SK-N-SH (cell line): ENCODE measurements around the gene LDB1. TPM values are rescaled to one million over a fixed set of nuclear protein-coding genes. Genes with fewer than 3 reads are reported as not detected.
A peak's percentile ranks its signal among the peaks of the same experiment; 100 is the strongest.

Source experiments
- CTCF ChIA-PET: fragments of 300-600, 350-600 bp; formaldehyde crosslinking; extraction: SDS; loops from one replicate; lab custom pipeline; 2021; lab: Yijun Ruan, JAX
- POLR2A ChIA-PET: fragments of 350-600 bp; sonication (Branson Sonifier 250); formaldehyde crosslinking; extraction: SDS; loops from one replicate; lab custom pipeline; 2020; ENCODE audit warnings: antibody characterized with exemption, inconsistent platforms; lab: Yijun Ruan, JAX
- DNase-seq: peaks from one replicate; pipeline ENCODE4 v3.0.0; 2012
- H2AFZ ChIP-seq: fragments of 200-600 bp; sonication (generic); 2 replicates; pipeline ENCODE4 v1.8.1; 2016; ENCODE audit warnings: antibody characterized with exemption, mild to moderate bottlenecking, low read depth
- H3F3A ChIP-seq: fragments of 200-600 bp; sonication (generic); replicated peaks from 2 replicates; pipeline ENCODE3; 2016; ENCODE audit warnings: antibody characterized with exemption, mild to moderate bottlenecking; ENCODE audit not compliant: insufficient read depth
- H3K27ac ChIP-seq, 2 experiments: fragments of 200-500 bp in 1 of 2; fragments of 200-600 bp in 1 of 2; sonication (Bioruptor generic) in 1 of 2; sonication (generic), shearing (Covaris generic) in 1 of 2; 2 replicates each; pipeline versions ENCODE4 v1.5.1 to v1.6.1; 2014 to 2016; ENCODE audit warnings: low read depth in 2 of 2, inconsistent platforms in 1 of 2, low read length in 1 of 2, mild to moderate bottlenecking in 1 of 2, mixed read lengths in 1 of 2
- H3K27me3 ChIP-seq: fragments of 200-600 bp; sonication (generic), shearing (Covaris generic); 2 replicates; pipeline ENCODE4 v1.6.1; 2016; ENCODE audit warnings: mixed run types; ENCODE audit not compliant: insufficient read depth
- H3K36me3 ChIP-seq, 2 experiments: fragments of 200-500 bp in 1 of 2; fragments of 200-600 bp in 1 of 2; sonication (Bioruptor generic) in 1 of 2; sonication (generic) in 1 of 2; replicated peaks in 1 of 2; 2 replicates each; pipeline versions ENCODE3 to v1.5.1; 2014 to 2016; ENCODE audit warnings: low read length in 1 of 2, mild to moderate bottlenecking in 1 of 2; ENCODE audit not compliant: insufficient read depth in 2 of 2, control insufficient read depth in 1 of 2
- H3K4me1 ChIP-seq, 2 experiments: fragments of 200-500 bp in 1 of 2; fragments of 200-600 bp in 1 of 2; sonication (Bioruptor generic) in 1 of 2; sonication (generic), shearing (Covaris generic) in 1 of 2; 2 replicates each; pipeline versions ENCODE4 v1.5.1 to v1.6.1; 2014 to 2016; ENCODE audit warnings: low read depth in 1 of 2, low read length in 1 of 2, mixed run types in 1 of 2; ENCODE audit not compliant: insufficient read depth in 2 of 2, control insufficient read depth in 1 of 2
- H3K4me2 ChIP-seq: fragments of 200-600 bp; sonication (generic), shearing (Covaris generic); 2 replicates; pipeline ENCODE4 v1.6.1; 2017; ENCODE audit warnings: mixed run types
- H3K4me3 ChIP-seq, 2 experiments: fragments of 200-500 bp in 1 of 2; fragments of 200-600 bp in 1 of 2; sonication (Bioruptor generic) in 1 of 2; sonication (generic), shearing (Covaris generic) in 1 of 2; 2 replicates each; pipeline versions ENCODE4 v1.5.1 to v1.8.1; 2014 to 2016; ENCODE audit warnings: low read depth in 2 of 2, inconsistent platforms in 1 of 2, low read length in 1 of 2, mild to moderate bottlenecking in 1 of 2, mixed read lengths in 1 of 2, moderate library complexity in 1 of 2
- H3K79me2 ChIP-seq: fragments of 200-600 bp; sonication (generic); 2 replicates; pipeline ENCODE4 v1.8.1; 2017; ENCODE audit warnings: mild to moderate bottlenecking; ENCODE audit not compliant: insufficient read depth
- H3K9ac ChIP-seq: fragments of 200-600 bp; sonication (generic); 2 replicates; pipeline ENCODE4 v1.6.1; 2017; ENCODE audit warnings: mixed run types
- H3K9me2 ChIP-seq: fragments of 200-600 bp; sonication (generic); 2 replicates; pipeline ENCODE4 v1.6.1; 2017; ENCODE audit warnings: mixed run types
- H3K9me3 ChIP-seq: fragments of 200-600 bp; sonication (generic); 2 replicates; pipeline ENCODE4 v1.6.1; 2017; ENCODE audit warnings: mixed run types, mild to moderate bottlenecking, moderate library complexity
- H4K20me1 ChIP-seq: fragments of 200-600 bp; sonication (generic); 2 replicates; pipeline ENCODE4 v1.6.1; 2017; ENCODE audit warnings: mild to moderate bottlenecking, mixed run types; ENCODE audit not compliant: insufficient read depth
- CHD2 ChIP-seq: fragments of 150-350 bp; IDR thresholded peaks from 2 replicates; pipeline ENCODE4 v1.6.1; 2018; ENCODE audit warnings: low read length; ENCODE audit not compliant: partially characterized antibody
- CTCF ChIP-seq: fragments of 200-600 bp; sonication (generic); IDR thresholded peaks from 2 replicates; pipeline ENCODE4 v1.6.1; 2017; ENCODE audit warnings: antibody characterized with exemption, mild to moderate bottlenecking, moderate library complexity
- ELF1 ChIP-seq: IDR thresholded peaks from 2 replicates; pipeline ENCODE4 v1.4.0; 2012
- EZH2phosphoT487 ChIP-seq: fragments of 200-600 bp; sonication (generic); IDR thresholded peaks from 2 replicates; pipeline ENCODE4 v1.6.1; 2017; ENCODE audit warnings: low read depth, mixed run types, mild to moderate bottlenecking, antibody characterized with exemption, moderate library complexity, borderline replicate concordance
- MXI1 ChIP-seq: IDR thresholded peaks from 2 replicates; pipeline ENCODE4 v1.6.1; 2012; ENCODE audit warnings: mild to moderate bottlenecking, low read depth, low read length, improper control_type of control experiment
- PBX3 ChIP-seq: IDR thresholded peaks from 2 replicates; pipeline ENCODE4; 2012
- RCOR1 ChIP-seq: fragments of 150-350 bp; IDR thresholded peaks from 2 replicates; pipeline ENCODE4 v1.6.1; 2017; ENCODE audit warnings: antibody characterized with exemption, low read length
- SIN3A ChIP-seq: IDR thresholded peaks from 2 replicates; pipeline ENCODE4 v1.6.1; 2012; ENCODE audit warnings: low read depth, mild to moderate bottlenecking, low read length, moderate library complexity, borderline replicate concordance
- SMC3 ChIP-seq: IDR thresholded peaks from 2 replicates; pipeline ENCODE4 v1.6.1; 2012; ENCODE audit warnings: low read depth, low read length, improper control_type of control experiment
- TAF1 ChIP-seq: IDR thresholded peaks from 2 replicates; pipeline ENCODE4 v1.6.1; 2012; ENCODE audit warnings: low read depth, mild to moderate bottlenecking, low read length, moderate library complexity, borderline replicate concordance
- USF2 ChIP-seq: fragments of 150-350 bp; IDR thresholded peaks from 2 replicates; pipeline ENCODE4 v1.6.1; 2017; ENCODE audit warnings: antibody characterized with exemption, low read length, low read depth, borderline replicate concordance
- WGBS: methylation state at CpG from one replicate; pipeline ENCODE4 v1.1.6; 2017; ENCODE audit warnings: low lambda C conversion rate; 5-methylcytosine and 5-hydroxymethylcytosine counted together
- polyA plus RNA-seq, 3 experiments: library from polyadenylated mRNA; depleted of rRNA; stranded (reverse); fragments of >200 nt; gene quantifications; 2 replicates each; pipeline ENCODE4 v1.2.3, GENCODE V29; 2012

Gene LDB1
- polyA plus RNA-seq, 1 of the 3 experiments (the other 2 are of a cell fraction) = 85.9 TPM

- H3K9me3 ChIP-seq = no peaks in the 10 kb centered on the region
- H4K20me1 ChIP-seq = peaks cover 49% of the 10 kb centered on the region
- H3K27ac ChIP-seq = peak overlapping the region; percentile 47 to 95; a peak in 2 of 4 replicates
- peaks cover 37 to 44% of the 10 kb centered on the region in 2 experiments for H3K4me1 ChIP-seq
- peak overlapping the region; percentile 94 for H3K4me2 ChIP-seq
- no peaks in the 10 kb centered on the region for H3K9me2 ChIP-seq
- peaks cover 15% of the 10 kb centered on the region for H3F3A ChIP-seq
- TF ChIP-seq SIN3A = no peak; the same call in 1 of the 2 replicates
- TF ChIP-seq RCOR1 = 0 out of 2 replicates have a peak, but pooled peaks have one; percentile 14
- TF ChIP-seq MXI1 = peak; percentile 17; the same call in 1 of the 2 replicates
- TF ChIP-seq TAF1 = no peak
- ChIA-PET POLR2A (interaction anchor here (0.8 to 0.9 kb wide), 2 partner anchors 12 to 307 kb away, joined by 3 to 4 read pairs; partner anchors contain the start of gene FBXL15), CTCF (interaction anchor here (0.9 to 3.4 kb wide), 7 partner anchors 9 to 1052 kb away, joined by 3 to 12 read pairs (median 4); partner anchors contain the start of genes HPS6 and KAZALD1)
- H2AFZ ChIP-seq = no peak overlapping the region
- peak overlapping the region; percentile 72 to 84 for H3K4me3 ChIP-seq
- no peak for DNase-seq
- peaks cover 71% of the 10 kb centered on the region for H3K79me2 ChIP-seq
- 51% methylated on average over 7 of the region's 7 CpGs for WGBS
- H3K36me3 ChIP-seq = peaks cover 33% of the 10 kb centered on the region in 2 experiments
- no peaks in the 10 kb centered on the region for H3K27me3 ChIP-seq
- peak overlapping the region; percentile 86 for H3K9ac ChIP-seq
These were observed 6.8 kb downstream of the LDB1 start for GRCh38 chr10:102113261-102113955.

GRCh38 chr10:102112210-102112817 is 7.9 kb downstream of the LDB1 start:
- WGBS = 65% methylated on average over 3 of the region's 3 CpGs
- Histone ChIP-seq H3K27ac (peak overlapping the region in 1 of 2 experiments; percentile 36; a peak in 2 of 4 replicates), H3K36me3 (peaks cover 36 to 44% of the 10 kb centered on the region in 2 experiments), H3K9me3 (no peaks in the 10 kb centered on the region), H2AFZ (no peak overlapping the region), H4K20me1 (peaks cover 57% of the 10 kb centered on the region), H3K4me2 (peak overlapping the region; percentile 94), H3K4me1 (peaks cover 28 to 34% of the 10 kb centered on the region in 2 experiments), H3K9me2 (no peaks in the 10 kb centered on the region), H3K4me3 (peak overlapping the region; percentile 72 to 84; a peak in 3 of 4 replicates), H3K27me3 (no peaks in the 10 kb centered on the region), H3K9ac (no peak overlapping the region), H3K79me2 (peaks cover 60% of the 10 kb centered on the region), H3F3A (peaks cover 12% of the 10 kb centered on the region)
- TF ChIP-seq PBX3 (no peak), EZH2phosphoT487 (no peak), SMC3 (no peak), CHD2 (no peak), SIN3A (no peak), USF2 (no peak), ELF1 (no peak), CTCF (peak; percentile 40)
- ChIA-PET CTCF (interaction anchor here (0.6 to 3.4 kb wide), 7 partner anchors 10 to 272 kb away, joined by 3 to 14 read pairs (median 4); partner anchors contain the start of gene PPRC1), POLR2A (interaction anchor here (0.5 kb wide), 1 partner anchor 857 kb away, joined by 3 read pairs; no protein-coding TSS in a partner anchor)
- peak; percentile 53 for DNase-seq
